SIG-M5 treated with dmso at 0.1 percent for 504 hours (cell line): ENCODE measurements around the gene WWP2.
"Not testable (repeated sequence)": the region's sequence is repeated elsewhere in the genome, so short reads cannot be mapped to it uniquely, and the experiment has no call there.

ENCODE experiments used
- DNase-seq: peaks from one replicate; lab custom pipeline; 2025; ENCODE audit not compliant: unreplicated experiment; lab: John Stamatoyannopoulos, UW

Gene WWP2

DNA sequence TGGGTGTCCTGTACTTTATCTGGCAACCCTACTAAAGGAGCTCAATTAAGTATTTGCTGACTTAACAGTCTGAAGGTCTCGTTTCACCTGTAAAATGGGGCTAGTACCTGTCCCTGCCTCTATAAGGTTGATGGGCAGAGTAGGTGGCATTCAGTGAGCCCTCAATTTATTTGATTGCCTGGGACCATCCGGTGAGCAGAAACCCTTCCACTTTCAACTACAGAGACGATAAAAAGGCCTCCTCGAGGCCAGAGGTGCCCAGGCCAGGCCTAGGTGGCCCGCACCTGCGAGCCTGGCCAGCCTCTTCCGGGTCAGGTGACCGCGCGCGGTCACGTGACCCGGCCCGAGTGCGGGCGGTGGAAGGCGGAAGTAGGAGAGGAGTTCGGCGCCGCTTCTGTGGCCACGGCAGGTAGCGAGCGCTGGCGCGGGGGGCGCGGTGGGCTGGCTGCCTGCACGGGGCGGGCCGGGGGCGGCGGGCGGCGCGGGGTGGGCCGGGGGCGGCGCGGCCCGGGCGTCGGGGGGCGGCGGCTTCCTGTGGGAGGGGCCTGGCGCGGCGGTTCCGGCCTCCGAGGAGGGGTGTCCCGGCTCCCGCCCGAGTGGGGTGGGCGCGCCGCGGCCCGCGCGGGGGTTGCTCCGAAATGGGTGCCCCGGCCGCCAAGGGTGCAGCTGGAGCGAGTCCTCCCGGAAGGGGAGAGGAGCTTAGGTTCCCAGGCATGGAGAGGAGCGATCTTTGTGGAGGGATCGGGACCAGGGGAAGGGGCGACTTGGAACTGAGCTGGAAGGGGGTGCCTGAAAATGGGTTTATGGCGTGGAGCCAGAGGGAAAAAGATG is at the start of gene WWP2:
Gene WWP2 (plus strand): TSS at position 350 of the 831 bp plus-strand sequence. CDS start 24,679 bp downstream, outside the sequence.
- peak; percentile 69 for DNase-seq

DNA sequence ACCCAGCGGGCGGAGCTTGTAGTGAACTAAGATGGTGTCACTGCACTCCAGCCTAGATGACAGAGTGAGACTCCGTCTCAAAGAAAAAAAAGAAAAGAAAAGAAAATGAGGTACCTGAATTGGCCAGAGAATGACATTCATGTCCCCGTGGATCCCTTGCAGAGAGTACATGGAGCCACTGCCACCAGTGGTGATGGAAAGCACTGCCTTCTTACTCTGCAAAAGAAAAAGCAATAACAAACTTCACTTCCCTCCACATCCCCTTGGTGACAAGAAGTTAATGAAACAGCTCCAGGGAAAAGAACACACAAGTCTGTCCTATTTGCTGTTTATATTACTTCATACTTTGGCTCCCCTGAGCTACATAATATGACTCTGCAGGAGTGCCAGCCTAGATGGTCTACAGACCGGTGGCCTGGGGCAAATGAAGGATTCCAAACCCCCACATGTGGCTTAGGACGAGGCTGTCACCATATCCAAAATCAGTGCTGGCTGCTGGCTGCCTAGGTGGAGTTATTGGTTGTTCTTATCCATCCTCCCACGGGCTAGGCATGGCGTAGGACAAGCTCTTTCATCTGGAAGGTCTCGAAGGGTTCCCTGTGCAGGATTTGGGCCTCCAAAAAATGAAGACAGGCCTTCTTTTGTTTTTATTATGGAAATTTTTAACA is 49.1 kb upstream of the WWP2 start:
- DNase-seq: no peak

DNA sequence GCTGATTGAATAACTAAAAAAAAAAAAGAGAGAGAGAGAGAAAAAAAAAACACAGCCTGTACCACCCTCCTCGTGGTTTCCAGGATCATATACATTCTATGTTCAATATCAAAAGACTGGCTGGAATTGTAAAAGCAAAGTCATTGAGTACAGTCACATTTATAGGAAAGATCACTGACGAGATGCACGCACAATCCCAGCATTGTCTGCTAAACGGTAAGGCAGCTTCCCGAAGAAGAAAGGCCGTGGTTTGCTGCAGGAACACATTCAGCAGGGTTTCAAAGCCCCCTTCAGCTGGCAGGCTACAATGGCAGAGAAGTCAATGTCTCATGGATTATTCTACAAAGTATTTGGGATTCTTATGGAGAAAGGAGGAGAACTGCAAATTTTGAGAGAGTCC is 45.1 kb upstream of the WWP2 start:
- no peak for DNase-seq

DNA sequence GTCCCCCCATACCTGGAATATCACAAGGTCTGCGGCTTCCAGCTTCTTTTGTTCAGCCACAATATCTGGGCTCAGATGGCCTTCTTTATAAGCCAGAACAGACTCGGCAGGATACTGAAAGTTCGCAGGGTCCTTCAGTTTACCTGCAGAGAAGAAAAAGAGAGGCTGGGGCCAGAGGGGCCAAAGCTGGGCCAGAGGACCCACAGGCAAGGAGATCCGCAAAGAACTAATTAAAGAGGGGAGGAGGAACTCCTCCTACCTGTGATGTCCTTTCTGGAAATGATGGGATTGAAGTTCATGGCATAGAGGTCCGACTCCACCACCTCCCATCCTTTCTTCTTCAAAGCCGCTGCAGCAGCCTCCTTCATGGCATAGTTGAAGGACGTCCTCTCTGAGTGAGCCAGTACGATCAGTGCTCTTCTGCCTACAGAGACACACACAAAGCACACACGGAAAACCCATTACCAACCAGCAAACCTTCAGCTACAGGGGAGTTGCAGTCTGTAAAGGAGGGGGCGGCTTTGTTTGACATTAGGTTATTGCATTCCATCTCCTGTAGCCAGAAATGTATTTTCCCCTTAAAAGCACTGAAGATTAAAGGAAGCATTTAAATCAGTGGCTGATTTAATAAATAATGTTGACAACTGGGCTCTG is 43.9 kb upstream of the WWP2 start:
- no peak for DNase-seq

DNA sequence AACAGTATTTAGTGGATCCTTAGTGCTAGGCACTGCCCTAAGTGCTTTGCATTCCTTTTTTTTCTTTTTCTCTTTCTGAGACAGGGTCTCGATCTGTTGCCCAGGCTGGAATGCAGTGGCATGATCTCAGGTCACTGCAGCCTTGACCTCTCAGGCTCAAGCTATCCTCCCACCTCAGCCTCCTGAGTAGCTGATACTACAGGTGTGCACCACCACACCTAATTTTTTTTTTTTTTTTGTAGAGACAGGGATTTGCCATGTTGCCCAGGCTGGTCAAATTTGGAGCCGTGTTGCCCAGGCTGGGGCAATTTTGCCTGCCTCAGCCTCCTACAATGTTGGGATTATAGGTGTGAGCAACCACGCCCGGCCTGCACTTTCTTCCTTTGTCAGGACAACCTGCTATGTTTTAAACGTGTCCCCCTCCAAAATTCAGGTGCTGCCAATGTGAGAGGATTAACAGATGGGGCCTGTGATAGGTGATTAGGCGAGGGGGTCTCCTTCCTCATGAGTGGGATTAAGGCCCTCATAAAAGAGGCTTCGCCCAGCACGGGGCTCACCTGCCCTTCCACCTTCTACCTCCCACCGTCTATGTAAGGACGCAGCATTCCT is 41.2 kb upstream of the WWP2 start:
- no peak for DNase-seq

- no peak for DNase-seq
Measured at GRCh38 chr16:69721441-69721957, 40.6 kb upstream of the WWP2 start.

DNA sequence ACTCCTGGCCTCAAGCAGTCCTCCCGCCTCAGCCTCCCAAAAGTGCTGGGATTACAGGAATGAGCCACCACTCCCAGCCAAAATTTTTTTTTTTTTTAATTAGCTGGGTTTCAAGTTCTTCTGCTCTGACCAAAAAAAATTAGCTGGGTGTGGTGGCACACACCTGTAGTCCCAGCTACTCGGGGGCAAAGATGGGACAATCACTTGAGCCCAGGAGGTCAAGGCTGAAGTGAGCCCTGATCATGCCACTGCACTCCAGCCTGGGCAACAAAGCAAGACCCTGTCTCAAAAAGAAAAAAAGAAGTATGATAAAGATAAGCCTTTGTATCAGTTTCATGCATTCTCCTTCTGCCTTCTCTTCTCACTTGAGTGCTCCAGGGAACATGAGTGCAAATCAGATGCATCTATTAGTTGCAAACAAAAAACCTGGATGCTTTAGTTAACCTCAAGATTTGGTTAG is 37.7 kb upstream of the WWP2 start:
- DNase-seq: no peak

DNA sequence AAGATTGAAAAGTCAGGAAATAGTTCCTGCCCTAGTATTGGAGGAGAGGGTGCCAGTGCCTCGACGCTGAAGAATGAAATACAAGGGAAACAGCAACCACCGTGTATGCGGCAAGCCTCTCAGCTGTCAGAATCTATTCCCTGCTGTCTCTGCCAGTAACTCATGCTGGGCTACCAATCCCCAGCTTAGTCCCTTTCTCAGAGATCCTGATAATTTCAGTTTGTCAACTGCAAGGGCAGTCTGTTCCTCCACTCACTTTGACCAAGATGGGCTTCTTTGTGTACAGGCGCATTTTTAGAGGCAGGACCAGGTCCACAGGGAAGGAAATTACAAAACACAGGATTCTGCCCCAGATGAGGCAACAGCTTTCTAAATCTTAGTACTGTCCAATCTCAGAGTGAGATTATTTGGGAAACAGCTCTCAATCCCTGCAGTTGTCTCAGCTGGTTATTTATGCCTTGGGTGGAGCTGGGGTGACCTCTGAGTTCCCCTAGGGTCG is 37.1 kb upstream of the WWP2 start:
- DNase-seq: no peak

- DNase-seq: no peak
Measured at GRCh38 chr16:69725480-69726312, 36.4 kb upstream of the WWP2 start.

DNA sequence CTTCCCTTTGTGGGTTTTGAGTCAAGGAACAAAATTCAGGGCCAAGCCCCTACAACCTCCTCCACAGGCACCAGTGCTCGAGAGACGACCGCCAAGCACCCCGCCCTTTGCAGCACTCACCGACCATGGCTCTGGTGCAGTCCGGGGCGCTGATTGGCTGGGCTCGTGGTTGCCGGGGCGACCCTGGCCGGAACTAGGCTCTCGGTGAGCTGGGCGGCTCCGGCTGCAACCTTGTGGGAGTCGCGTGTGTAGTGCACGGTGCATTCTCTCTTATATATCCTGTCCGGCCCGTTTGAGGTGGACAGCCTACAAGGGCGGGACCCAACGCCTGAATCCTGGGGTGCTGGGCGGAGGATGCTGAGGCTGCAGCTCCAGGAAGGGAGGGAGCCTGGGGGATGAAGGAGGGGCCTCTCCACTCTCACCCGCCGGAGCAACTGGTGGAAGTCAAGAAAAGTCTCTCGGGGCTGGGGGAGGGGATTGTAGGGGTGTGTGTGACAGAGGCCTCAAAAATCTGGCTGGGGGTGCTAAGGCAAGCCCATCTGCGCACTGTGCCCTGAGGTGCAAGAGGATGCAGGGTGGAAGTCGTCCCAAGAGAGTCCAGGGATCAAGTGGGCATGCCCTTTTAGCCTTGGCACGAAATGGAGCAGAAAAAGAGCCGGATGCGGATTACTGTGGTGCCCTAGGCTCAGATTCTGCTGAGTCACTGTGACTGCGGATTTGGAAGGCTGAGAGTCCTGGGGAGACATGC is 35.6 kb upstream of the WWP2 start, which contains the start of gene NQO1:
Gene NQO1 (minus strand): TSS at position 248 of the 748 bp plus-strand sequence. CDS start 121 bp downstream, at position 127.
- peak; percentile 95 for DNase-seq

- DNase-seq: no peak
Measured at GRCh38 chr16:69727916-69728270, 34.2 kb upstream of the WWP2 start.

DNA sequence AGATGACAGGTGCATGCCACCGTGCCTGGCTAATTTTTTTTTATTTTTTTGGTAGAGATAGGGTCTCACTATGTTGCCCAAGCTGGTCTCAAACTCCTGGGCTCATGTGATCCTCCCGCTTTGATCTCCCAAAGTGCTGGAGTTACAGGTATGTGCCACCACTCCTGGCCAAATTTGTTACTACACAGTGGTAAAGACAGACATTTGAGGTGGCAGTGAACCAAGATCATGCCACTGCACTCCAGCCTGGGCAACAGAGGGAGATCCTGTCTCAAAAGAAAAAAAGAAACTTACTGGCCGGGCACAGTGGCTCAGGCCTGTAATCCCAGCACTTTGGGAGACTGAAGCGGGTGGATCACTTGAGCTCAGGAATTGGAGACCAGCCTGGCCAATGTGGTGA is 33.1 kb upstream of the WWP2 start:
- DNase-seq: not testable (repeated sequence)

DNA sequence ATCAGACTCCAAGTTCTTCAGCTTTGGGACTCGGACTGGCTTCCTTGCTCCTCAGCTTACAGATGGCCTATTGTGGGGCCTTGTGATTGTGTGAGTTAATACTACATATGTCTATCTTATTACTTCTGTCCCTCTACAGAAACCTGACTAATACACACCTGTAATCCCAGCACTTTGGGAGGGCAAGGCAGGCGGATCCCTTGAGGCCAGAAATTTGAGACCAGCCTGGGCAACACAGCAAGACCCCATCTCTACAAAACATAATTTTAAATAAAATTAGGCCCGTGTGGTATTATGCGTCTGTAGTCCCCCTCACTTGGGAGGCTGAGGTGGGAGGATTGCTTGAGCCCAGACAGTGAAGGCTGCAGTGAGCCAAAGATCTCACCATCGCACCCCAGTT is 30.9 kb upstream of the WWP2 start:
- DNase-seq: not testable (repeated sequence)

GRCh38 chr16:69732101-69732500 is 30.0 kb upstream of the WWP2 start:
- DNase-seq: no peak

GRCh38 chr16:69741519-69741918 is 20.6 kb upstream of the WWP2 start:
- DNase-seq: no peak

DNA sequence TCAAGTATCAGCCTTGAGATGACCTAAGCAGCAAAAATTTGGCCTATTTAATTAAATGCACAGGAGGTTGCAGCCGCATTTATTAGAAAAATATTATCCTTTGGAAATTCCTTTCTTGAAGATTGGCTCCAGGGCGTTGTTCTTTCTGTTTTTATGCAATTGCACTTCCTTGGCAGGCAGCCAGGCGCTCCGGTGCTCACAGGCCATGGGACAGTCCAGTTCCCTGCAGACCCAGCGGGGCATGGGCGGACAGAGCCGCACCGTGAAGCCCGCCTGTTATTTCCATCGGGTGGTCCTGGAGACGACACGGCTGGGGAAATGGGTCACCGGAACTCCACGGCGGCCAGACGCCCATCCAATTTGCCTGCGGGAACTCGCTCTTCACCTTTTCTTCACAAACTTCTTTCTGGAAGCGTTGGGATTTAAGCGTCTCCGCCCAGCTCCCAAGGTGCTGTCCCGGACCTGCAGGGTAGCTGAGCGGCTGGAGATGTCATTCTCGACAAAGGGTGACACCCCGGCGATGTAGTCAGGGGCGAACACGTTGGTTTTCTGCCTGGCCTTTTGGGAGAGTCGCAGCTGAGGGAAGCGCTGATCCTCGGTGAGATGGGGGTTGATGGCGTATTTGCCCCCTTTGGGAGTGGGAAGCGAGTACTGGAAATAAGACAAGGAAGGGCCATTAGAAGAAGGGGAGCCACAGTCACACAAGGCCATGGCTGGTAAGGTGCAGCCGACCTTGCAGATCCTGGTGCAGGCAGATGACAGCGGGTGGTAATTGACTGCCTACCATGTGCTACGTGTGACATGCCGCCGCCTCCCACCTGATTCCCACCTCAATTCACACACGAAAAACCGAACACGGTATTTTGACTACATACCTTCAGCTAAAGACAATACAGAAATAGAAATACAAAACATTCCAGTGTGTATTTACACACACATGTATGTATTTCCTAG is 19.9 kb upstream of the WWP2 start:
- DNase-seq: peak; percentile 35

DNA sequence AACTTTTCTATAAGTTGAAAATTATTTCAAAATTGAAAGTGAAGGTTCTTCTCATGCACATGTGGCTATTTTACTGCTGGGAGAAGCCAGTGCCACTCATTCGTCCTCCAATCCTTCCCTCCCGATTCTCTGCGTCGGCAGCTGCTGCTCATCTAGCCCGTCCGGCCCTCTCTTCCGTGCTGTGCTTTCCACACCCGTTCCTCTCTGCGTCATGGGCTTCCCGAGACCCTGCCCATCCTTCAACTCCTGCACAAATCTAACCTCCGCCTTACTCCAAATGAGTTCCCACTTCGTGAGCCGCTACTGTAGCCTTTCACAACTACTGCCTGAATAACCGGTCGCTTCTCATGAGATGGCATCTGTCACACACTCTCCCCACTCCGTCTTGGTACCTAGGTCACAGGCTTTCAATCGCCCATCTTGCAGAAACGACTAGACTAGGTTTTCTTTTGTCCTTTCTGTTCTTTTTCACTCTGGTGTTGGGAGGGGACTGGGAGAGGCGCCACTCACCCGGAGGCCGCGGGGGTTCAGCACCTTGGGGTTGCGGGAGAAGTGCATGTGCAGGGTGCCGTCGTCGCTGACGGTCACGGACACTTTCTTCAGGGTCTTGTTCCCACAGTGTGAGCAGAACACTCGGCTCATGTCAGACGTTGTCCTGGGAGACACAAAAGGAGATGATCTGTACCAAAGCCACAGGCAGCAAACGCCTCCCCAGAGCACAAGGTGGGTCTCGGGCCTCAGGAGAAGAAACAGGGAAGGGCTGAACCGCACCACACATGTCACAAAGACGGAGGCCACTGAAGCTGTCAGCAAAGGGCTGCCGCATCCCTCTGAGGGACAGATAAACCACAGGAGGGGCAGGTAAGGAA is 17.5 kb upstream of the WWP2 start:
- no peak for DNase-seq
